Naive thymus-derived CD4-positive, alpha-beta T cell (primary cell): ENCODE measurements around the gene ABCC4. TPM values are rescaled to one million over a fixed set of nuclear protein-coding genes. Genes with fewer than 3 reads are reported as not detected.

Source experiments
- ATAC-seq: fragments of 150-1000 bp; cut with Tn5 transposase; 2 replicates; pipeline ENCODE4 v1.10.0; 2021; ENCODE audit warnings: mild to moderate bottlenecking, moderate library complexity
- CTCF ChIA-PET: fragments of 350-600 bp; sonication (Branson Sonifier 250); formaldehyde crosslinking; loops from one replicate; lab custom pipeline; 2021; ENCODE audit warnings: antibody characterized with exemption; lab: Charles Lee
- POLR2A ChIA-PET: fragments of 350-600 bp; sonication (Branson Sonifier 250); formaldehyde crosslinking; loops from one replicate; lab custom pipeline; 2021; ENCODE audit warnings: antibody characterized with exemption, inconsistent platforms; lab: Charles Lee
- DNase-seq, 9 donors: peaks; one replicate each; pipeline versions ENCODE4 v3.0.0 to v3.0.0-alpha.2; 2020 to 2022; ENCODE audit warnings: mixed read lengths in 1 of 9
- H3K27ac ChIP-seq: one replicate; pipeline ENCODE4 v1.7.0; 2013; ENCODE audit warnings: mild to moderate bottlenecking, low read depth, low read length, moderate library complexity
- H3K27me3 ChIP-seq, 2 donors: one replicate each; pipeline ENCODE4 v1.7.0; 2013; ENCODE audit warnings: low read length in 2 of 2, mild to moderate bottlenecking in 2 of 2, moderate library complexity in 2 of 2; ENCODE audit not compliant: control insufficient read depth in 2 of 2, insufficient read depth in 2 of 2
- H3K36me3 ChIP-seq, 3 experiments: 1 replicate in 2 of 3; 2 replicates in 1 of 3; pipeline ENCODE4 v1.7.0; 2013; ENCODE audit warnings: low read length in 3 of 3, mild to moderate bottlenecking in 3 of 3, moderate library complexity in 1 of 3; ENCODE audit not compliant: insufficient read depth in 3 of 3, control insufficient read depth in 2 of 3
- H3K4me1 ChIP-seq, 2 donors: one replicate each; pipeline ENCODE4 v1.7.0; 2013; ENCODE audit warnings: low read length in 2 of 2, mild to moderate bottlenecking in 2 of 2, moderate library complexity in 1 of 2; ENCODE audit not compliant: control insufficient read depth in 2 of 2, insufficient read depth in 2 of 2
- H3K4me3 ChIP-seq: 2 replicates; pipeline ENCODE4 v1.7.0; 2013; ENCODE audit warnings: mild to moderate bottlenecking, low read length
- H3K9me3 ChIP-seq, 3 experiments: 1 replicate in 2 of 3; 2 replicates in 1 of 3; pipeline ENCODE4 v1.7.0; 2013; ENCODE audit warnings: low read length in 3 of 3; ENCODE audit not compliant: control insufficient read depth in 2 of 3
- H3K27ac Mint-ChIP-seq, 9 donors: one replicate each; pipeline ENCODE4 v1.8.0; 2020 to 2022; ENCODE audit warnings: mixed read lengths in 9 of 9, mild to moderate bottlenecking in 8 of 9, moderate library complexity in 5 of 9, inconsistent platforms in 2 of 9
- H3K27me3 Mint-ChIP-seq, 5 donors: one replicate each; pipeline ENCODE4 v1.8.0; 2021 to 2022; ENCODE audit warnings: mixed read lengths in 5 of 5, mild to moderate bottlenecking in 1 of 5
- H3K36me3 Mint-ChIP-seq, 5 donors: one replicate each; pipeline ENCODE4 v1.8.0; 2020 to 2022; ENCODE audit warnings: mixed read lengths in 5 of 5, mild to moderate bottlenecking in 3 of 5, inconsistent platforms in 1 of 5
- H3K4me1 Mint-ChIP-seq, 7 donors: one replicate each; pipeline ENCODE4 v1.8.0; 2020 to 2022; ENCODE audit warnings: mixed read lengths in 7 of 7, mild to moderate bottlenecking in 3 of 7, inconsistent platforms in 1 of 7
- H3K4me3 Mint-ChIP-seq, 10 donors: one replicate each; pipeline ENCODE4 v1.8.0; 2020 to 2022; ENCODE audit warnings: mild to moderate bottlenecking in 10 of 10, mixed read lengths in 10 of 10, moderate library complexity in 6 of 10, inconsistent platforms in 2 of 10
- H3K9me3 Mint-ChIP-seq, 11 donors: one replicate each; pipeline ENCODE4 v1.8.0; 2020 to 2022; ENCODE audit warnings: mixed read lengths in 11 of 11, mild to moderate bottlenecking in 4 of 11, inconsistent platforms in 1 of 11, moderate library complexity in 1 of 11
- intact Hi-C, 2 donors: fragments of 100-400 bp; cut with micrococcal nuclease; formaldehyde crosslinking; loops; one replicate each; pipeline ENCODE4 v1.15.1; 2023
- polyA plus RNA-seq, 2 donors: library from polyadenylated mRNA; unstranded; fragments of 300-500 nt; fragmentation: Illumina TruSeq; gene quantifications; one replicate each; pipeline ENCODE4 v1.2.3, GENCODE V29; 2021
- total RNA-seq, 6 experiments: library from RNA in 5 of 6; stranded (reverse) in 5 of 6; gene quantifications; 1 replicate in 5 of 6; 2 replicates in 1 of 6; pipeline ENCODE4 v1.2.3 and lab custom pipeline; 2021 to 2026

The ABCC4 gene
- total and polyA plus RNA-seq, 7 experiments from 2014 or later = 3.5 to 9.2 (median 7.3) TPM

GRCh38 chr13:95019886-95020285, 281.4 kb downstream of the ABCC4 start:
- Mint-ChIP-seq H3K27me3 (no peaks in the 10 kb centered on the region), H3K4me1 (no peaks in the 10 kb centered on the region), H3K36me3 (peaks cover 0 to 55% (median 38%) of the 10 kb centered on the region in 5 donors), H3K27ac (no peak overlapping the region), H3K4me3 (no peak overlapping the region), H3K9me3 (peaks cover 0 to 5% (median 0%) of the 10 kb centered on the region in 11 donors)
- Histone ChIP-seq H3K36me3 (no peaks in the 10 kb centered on the region), H3K27ac (no peak overlapping the region), H3K4me1 (no peaks in the 10 kb centered on the region), H3K27me3 (no peaks in the 10 kb centered on the region), H3K4me3 (no peak overlapping the region), H3K9me3 (no peaks in the 10 kb centered on the region)
- ChIA-PET CTCF (no interaction called here), POLR2A (no interaction called here)
- no peak for DNase-seq
- intact Hi-C loops = no loop called here
- ATAC-seq = no peak

GRCh38 chr13:95007322-95007721, 293.9 kb downstream of the ABCC4 start:
- Histone ChIP-seq H3K27ac (no peak overlapping the region), H3K4me1 (no peaks in the 10 kb centered on the region), H3K4me3 (no peak overlapping the region), H3K27me3 (no peaks in the 10 kb centered on the region), H3K36me3 (no peaks in the 10 kb centered on the region), H3K9me3 (no peaks in the 10 kb centered on the region)
- intact Hi-C loops = no loop called here
- ChIA-PET POLR2A (no interaction called here), CTCF (no interaction called here)
- no peak for ATAC-seq
- Mint-ChIP-seq H3K36me3 (no peaks in the 10 kb centered on the region), H3K9me3 (no peaks in the 10 kb centered on the region), H3K4me1 (peaks cover 0 to 5% (median 0%) of the 10 kb centered on the region in 7 donors), H3K27me3 (peaks cover 14 to 18% (median 16%) of the 10 kb centered on the region in 5 donors), H3K4me3 (no peak overlapping the region), H3K27ac (no peak overlapping the region)
- no peak for DNase-seq

DNA sequence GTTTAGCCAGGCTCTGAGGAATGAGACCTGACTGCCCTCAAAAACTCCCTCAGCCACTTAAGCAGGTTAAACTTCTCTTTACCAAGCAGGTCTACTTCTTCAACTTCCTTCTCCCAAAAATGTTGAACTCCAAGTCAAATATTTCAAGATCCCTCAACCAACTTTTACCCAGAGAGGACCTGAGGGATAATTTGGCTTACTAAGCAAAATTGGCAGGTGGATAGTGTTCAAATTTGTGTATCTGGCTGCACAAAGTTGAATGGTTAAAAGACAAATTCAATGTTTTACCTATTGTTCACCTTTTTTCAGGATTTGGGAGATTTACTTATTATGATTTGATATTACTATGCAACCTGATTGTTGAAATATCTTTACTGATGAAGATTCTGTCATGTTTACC, 296.0 kb downstream of the ABCC4 start:
- intact Hi-C loops = no loop called here
- Histone ChIP-seq H3K9me3 (no peaks in the 10 kb centered on the region), H3K36me3 (no peaks in the 10 kb centered on the region), H3K27me3 (no peaks in the 10 kb centered on the region), H3K4me3 (no peak overlapping the region), H3K27ac (no peak overlapping the region), H3K4me1 (no peaks in the 10 kb centered on the region)
- DNase-seq (no peak), ATAC-seq (no peak)
- H3K4me1 Mint-ChIP-seq = peaks cover 0 to 11% (median 0%) of the 10 kb centered on the region in 7 donors
- no peaks in the 10 kb centered on the region for H3K36me3 Mint-ChIP-seq
- ChIA-PET CTCF (no interaction called here), POLR2A (no interaction called here)
- no peaks in the 10 kb centered on the region for H3K9me3 Mint-ChIP-seq
- peaks cover 25 to 33% (median 30%) of the 10 kb centered on the region in 5 donors for H3K27me3 Mint-ChIP-seq
- H3K27ac Mint-ChIP-seq = no peak overlapping the region
- no peak overlapping the region for H3K4me3 Mint-ChIP-seq

DNA sequence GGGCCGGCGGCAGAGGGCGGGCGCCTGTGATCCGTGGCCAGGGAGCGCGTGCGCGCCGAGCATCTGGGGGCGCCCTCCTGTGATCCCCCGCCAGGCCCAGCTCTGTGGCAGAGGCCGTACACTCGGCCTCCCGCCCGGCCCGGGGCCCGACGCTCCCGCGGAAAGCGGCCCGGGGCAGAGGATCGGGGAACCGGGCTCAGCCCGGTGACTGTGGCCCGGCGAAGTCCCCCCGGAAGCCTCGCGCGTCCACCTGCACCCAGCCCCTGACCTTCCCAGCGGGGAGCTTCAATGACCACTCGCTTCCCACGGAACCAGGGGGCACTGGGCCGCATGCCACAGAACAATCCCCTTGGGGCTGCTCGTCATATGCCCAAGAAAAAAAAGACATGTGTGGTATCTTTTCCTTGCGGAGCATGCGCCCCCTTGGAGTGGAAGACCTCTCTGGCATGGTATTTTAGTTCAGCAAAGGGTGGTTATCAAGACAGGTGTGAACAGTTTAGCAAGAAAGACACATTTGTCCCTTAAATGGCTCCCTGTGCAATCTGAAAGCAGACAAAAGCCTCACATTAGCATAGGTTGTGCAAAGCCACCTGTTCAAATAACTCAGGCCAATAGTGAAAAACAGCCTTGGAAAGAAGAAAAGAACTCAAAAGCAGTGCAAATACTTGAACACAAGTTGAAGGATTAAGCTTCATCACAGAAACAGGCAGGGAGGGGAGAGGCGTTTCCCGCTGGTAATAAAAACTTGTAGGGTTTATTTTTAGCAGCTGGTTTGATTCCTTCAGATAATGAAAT, 298.0 kb downstream of the ABCC4 start:
- DNase-seq (no peak), ATAC-seq (no peak)
- H3K27me3 ChIP-seq = no peaks in the 10 kb centered on the region
- Mint-ChIP-seq H3K27me3 (peaks cover 25 to 40% (median 35%) of the 10 kb centered on the region in 5 donors), H3K36me3 (no peaks in the 10 kb centered on the region), H3K4me1 (peaks cover 0 to 11% (median 0%) of the 10 kb centered on the region in 7 donors), H3K4me3 (no peak overlapping the region), H3K9me3 (no peaks in the 10 kb centered on the region), H3K27ac (no peak overlapping the region)
- ChIA-PET CTCF (no interaction called here), POLR2A (no interaction called here)
- H3K4me3 ChIP-seq = no peak overlapping the region
- H3K9me3 ChIP-seq = no peaks in the 10 kb centered on the region
- no peak overlapping the region for H3K27ac ChIP-seq
- no peaks in the 10 kb centered on the region for H3K36me3 ChIP-seq
- intact Hi-C loops = no loop called here
- no peaks in the 10 kb centered on the region for H3K4me1 ChIP-seq

DNA sequence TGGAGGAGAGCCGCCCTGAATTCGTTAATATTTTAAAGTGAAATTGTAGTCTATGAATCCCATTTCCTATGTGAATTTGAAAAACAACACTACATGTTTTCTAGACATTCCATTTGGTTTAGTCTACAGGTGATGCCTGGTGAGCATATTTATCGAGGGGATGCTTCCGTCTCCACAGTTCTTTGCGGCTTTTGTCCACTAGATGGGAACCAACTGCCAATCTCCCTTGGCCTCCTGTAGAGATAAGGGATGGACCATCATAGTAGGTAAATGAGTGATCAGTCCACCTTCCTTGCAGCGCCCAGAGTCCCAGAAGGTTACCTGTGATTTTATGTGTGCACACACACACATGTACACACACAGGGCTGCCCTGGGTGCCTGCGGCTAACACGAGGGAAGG, 299.1 kb downstream of the ABCC4 start:
- Histone ChIP-seq H3K9me3 (no peaks in the 10 kb centered on the region), H3K27ac (no peak overlapping the region), H3K4me1 (no peaks in the 10 kb centered on the region), H3K4me3 (no peak overlapping the region), H3K27me3 (no peaks in the 10 kb centered on the region), H3K36me3 (no peaks in the 10 kb centered on the region)
- H3K27ac Mint-ChIP-seq = no peak overlapping the region
- no peak for DNase-seq
- H3K9me3 Mint-ChIP-seq = peaks cover 0 to under 1% (median 0%) of the 10 kb centered on the region in 11 donors
- peak overlapping the region in 1 of 10 donors; percentile 24 for H3K4me3 Mint-ChIP-seq
- intact Hi-C loops = no loop called here
- POLR2A ChIA-PET = no interaction called here
- ATAC-seq = no peak
- H3K4me1 Mint-ChIP-seq = peaks cover 0 to 11% (median 0%) of the 10 kb centered on the region in 7 donors
- peaks cover 25 to 45% (median 37%) of the 10 kb centered on the region in 5 donors for H3K27me3 Mint-ChIP-seq
- H3K36me3 Mint-ChIP-seq = no peaks in the 10 kb centered on the region
- CTCF ChIA-PET = no interaction called here

DNA sequence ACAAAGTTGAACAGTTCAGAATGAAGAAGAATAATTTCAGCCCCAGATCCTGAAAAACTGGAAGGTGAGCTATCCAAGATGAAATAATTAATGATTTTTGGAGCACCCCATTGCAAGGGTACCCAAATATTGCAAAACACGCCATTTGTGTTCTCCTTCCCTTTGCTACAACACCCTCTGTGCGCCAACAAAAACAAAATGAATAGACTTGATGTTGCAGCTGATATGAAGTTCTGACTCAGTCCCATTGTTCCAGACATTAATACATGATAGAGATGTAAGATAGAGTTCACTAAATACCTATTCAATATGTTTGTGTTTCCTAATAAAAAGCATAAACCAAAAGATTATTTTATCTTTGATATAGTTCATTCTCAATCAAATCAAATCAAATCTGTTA, 301.4 kb downstream of the ABCC4 start:
- H3K4me1 Mint-ChIP-seq = peaks cover 0 to 11% (median 0%) of the 10 kb centered on the region in 7 donors
- H3K27ac ChIP-seq = no peak overlapping the region
- H3K27me3 Mint-ChIP-seq = peaks cover 34 to 53% (median 38%) of the 10 kb centered on the region in 5 donors
- POLR2A ChIA-PET = no interaction called here
- intact Hi-C loops = no loop called here
- H3K4me1 ChIP-seq = no peaks in the 10 kb centered on the region
- H3K4me3 Mint-ChIP-seq = no peak overlapping the region
- H3K9me3 Mint-ChIP-seq = peaks cover 0 to 3% (median 0%) of the 10 kb centered on the region in 11 donors
- H3K27ac Mint-ChIP-seq = no peak overlapping the region
- no peaks in the 10 kb centered on the region for H3K36me3 ChIP-seq
- CTCF ChIA-PET = no interaction called here
- DNase-seq = no peak
- no peak for ATAC-seq
- H3K27me3 ChIP-seq = no peaks in the 10 kb centered on the region
- H3K4me3 ChIP-seq = no peak overlapping the region
- H3K9me3 ChIP-seq = no peaks in the 10 kb centered on the region
- H3K36me3 Mint-ChIP-seq = no peaks in the 10 kb centered on the region

DNA sequence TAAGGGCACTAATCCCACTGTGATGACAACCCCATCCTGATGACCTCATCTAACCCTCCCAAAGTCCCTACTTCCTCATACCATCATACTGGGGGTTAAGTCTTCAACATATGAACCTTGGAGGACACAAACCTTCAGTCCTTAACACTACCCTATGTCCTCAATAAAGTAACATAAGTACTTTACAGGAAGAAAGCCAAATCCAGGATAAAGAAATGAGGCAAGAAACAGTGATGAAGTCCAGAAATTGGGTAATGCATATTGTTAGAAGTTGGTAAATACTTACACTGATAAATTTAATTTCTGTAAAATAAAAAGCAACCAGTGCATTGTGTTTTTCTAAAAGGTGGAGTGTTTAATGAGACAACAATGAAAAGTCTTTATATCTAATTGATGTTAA, 304.1 kb downstream of the ABCC4 start:
- DNase-seq = no peak

More for the DNA sequence above, 304.1 kb downstream of the ABCC4 start:
- Histone ChIP-seq H3K9me3 (no peaks in the 10 kb centered on the region), H3K27ac (no peak overlapping the region), H3K4me3 (no peak overlapping the region), H3K27me3 (no peaks in the 10 kb centered on the region), H3K4me1 (no peaks in the 10 kb centered on the region), H3K36me3 (no peaks in the 10 kb centered on the region)
- no peak for ATAC-seq
- POLR2A ChIA-PET = no interaction called here
- Mint-ChIP-seq H3K36me3 (no peaks in the 10 kb centered on the region), H3K27me3 (peaks cover 22 to 46% (median 30%) of the 10 kb centered on the region in 5 donors), H3K27ac (no peak overlapping the region), H3K4me3 (no peak overlapping the region), H3K9me3 (peaks cover 0 to 3% (median 0%) of the 10 kb centered on the region in 11 donors), H3K4me1 (peaks cover 0 to 4% (median 0%) of the 10 kb centered on the region in 7 donors)
- CTCF ChIA-PET = no interaction called here
- intact Hi-C loops = no loop called here
